ENCODE measurements around the gene KDM2B. TPM values are rescaled to one million over a fixed set of nuclear protein-coding genes. Genes with fewer than 3 reads are reported as not detected.

KDM2B gene
- 43.5 TPM for total RNA-seq

DNA sequence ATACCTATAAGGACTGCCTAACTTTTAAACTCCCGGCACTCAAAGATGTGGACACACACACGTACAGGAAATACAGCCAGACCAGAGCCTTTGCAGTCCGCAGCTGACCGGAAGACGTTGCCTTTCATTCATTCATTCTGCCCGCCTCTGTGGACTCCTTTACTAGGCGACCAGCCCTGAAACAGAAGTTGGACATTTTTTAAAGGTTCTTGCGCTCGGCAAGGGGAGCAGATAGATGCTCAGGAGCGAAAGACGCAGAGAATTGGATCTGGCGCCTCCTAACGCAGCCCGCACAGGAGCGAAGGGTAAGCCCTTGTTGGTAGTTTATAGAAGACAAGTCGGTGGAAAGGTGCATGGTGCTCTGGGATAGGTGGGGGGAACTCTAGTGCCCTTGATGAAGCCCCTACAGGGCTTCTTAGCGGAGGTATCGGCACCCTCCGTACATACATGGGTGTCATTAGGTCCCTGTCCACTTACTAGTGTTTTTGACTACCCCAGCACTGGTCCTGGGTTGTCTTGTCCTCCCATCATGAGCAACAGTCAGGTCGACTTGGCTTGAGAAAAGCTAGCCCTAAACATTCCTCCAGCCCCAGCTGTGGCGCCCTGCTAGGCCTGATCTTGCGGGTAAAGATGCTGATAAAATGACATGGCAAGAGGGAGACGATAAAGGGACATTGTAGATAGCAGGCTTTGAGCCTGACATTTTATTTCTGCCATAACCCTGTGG lies at the start of gene KDM2B:
Gene KDM2B, minus strand, starts transcription at position 65 of the 727 bp plus-strand sequence. CDS start 112 bp downstream, outside the sequence.

DNA sequence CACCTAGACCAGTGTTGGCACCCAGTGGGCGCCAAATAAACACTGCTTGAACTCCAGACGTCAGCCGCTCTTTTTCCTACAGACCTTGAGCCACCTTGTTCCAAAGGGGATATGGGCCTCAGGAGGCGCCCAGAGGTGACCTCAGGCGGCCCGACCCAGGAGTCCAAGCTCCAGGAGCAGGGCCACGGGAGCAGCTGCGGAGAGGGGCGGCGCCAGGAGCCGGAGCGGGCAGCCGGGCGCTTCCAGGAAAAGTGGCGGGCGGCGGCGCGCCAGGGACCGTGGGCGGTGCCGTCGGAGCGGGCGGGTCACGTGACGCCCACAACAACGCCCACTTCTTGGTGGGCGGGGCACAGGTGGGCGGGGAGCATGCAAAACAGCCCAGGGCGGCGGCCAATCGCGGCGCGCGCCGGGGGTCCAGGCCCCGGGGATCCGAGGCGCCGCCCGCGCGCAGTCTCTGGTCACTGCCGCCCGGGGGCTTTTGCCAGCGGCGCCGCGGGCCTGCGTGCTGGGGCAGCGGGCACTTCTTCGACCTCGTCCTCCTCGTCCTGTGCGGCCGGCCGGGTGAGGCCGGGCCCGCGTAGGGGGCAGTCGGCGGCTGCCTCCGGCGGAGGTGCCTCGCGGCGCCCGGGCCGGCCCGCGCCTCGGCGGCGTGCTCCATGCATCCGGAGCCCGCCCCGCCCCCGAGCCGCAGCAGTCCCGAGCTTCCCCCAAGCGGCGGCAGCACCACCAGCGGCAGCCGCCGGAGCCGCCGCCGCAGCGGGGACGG lies 45.4 kb upstream of the KDM2B start, which contains the start of gene ORAI1:
Gene ORAI1, plus strand, starts transcription at position 444 of the 766 bp plus-strand sequence.

DNA sequence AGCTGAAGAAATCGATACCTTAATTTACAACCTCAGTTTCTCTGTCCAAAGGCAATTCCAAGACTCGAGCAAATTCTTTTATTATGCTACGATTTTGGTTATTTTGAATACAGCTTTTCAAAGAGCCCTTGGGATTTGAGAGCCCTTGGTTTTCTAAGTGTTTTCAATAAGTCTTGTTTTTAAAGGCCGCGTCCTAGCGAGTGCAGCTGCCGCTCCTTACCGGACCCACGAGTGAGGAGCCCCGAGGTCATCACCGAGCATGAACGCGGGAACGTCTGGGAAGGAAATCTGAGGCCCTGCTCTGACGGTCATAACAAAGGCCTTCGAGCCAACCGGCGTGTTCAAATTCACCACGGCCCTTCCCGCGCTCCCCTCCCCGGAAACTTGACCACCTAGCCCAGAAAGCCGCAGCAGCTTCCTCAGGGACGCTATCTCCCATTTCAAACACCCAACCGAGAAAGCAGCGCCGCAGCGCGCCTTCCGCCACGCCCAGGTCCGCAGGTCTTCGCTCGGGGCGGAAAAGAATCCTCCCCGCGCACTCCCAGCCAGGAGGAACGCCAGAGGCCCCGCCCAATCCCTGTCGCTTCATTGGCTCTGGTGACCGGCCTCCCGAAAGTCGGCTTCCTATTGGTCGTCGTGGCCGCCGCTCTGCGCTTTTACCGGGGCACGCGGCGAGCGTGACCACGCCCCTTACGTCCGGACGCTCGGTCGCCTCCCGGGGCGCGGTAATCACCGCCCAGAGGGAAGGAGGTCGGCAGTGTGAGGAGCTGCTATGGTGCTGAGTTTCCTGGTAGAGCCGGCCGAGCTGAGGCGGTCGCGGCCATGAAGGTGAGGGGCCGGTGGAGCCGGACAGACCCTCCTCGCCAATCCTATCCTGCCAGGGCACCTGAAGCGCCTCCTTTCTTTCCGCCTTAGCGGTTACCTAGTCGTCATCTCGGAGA lies 181.2 kb downstream of the KDM2B start, which contains the start of gene RNF34:
Gene RNF34, plus strand, starts transcription at position 728 of the 941 bp plus-strand sequence. Its CDS starts 95 bp downstream, at position 823.

Other genes starting within 250 kb of the KDM2B start
- 196 TPM for gene ANAPC5, start 228.6 kb downstream of the KDM2B start, total RNA-seq
- 54.9 TPM for gene RNF34, start 180.9 kb downstream of the KDM2B start, total RNA-seq
- 8.4 TPM for gene ORAI1, start 45.5 kb upstream of the KDM2B start, total RNA-seq
- 0.99 TPM for gene MORN3, start 88.6 kb upstream of the KDM2B start, total RNA-seq
- 11.7 TPM for gene TMEM120B, start 131.7 kb upstream of the KDM2B start, total RNA-seq
- gene RHOF, start 212.7 kb upstream of the KDM2B start, total RNA-seq: 19.2 TPM
- gene SETD1B, start 223.0 kb upstream of the KDM2B start, total RNA-seq: 12.5 TPM

Data from camera-type eye (tissue), 1 donor.